Left hindlimb (tissue), 1 donor: ENCODE measurements around the gene TUBGCP2.
"Not testable (repeated sequence)": the region's sequence is repeated elsewhere in the genome, so short reads cannot be mapped to it uniquely, and the experiment has no call there.

Experiments used
- DNase-seq: peaks from one replicate; pipeline ENCODE4 v3.0.0-alpha.2; 2018

TUBGCP2 gene

GRCh38 chr10:133276435-133277201 lies 32.1 kb downstream of the TUBGCP2 start, which contains the start of gene ADAM8:
ADAM8 (minus strand) TSS chr10:133276868; CDS start chr10:133276817, 51 bp downstream.
- no peak for DNase-seq

GRCh38 chr10:133276100-133276434 lies 32.6 kb downstream of the TUBGCP2 start:
- no peak for DNase-seq

- no peak for DNase-seq
These were observed 33.0 kb downstream of the TUBGCP2 start for GRCh38 chr10:133275684-133276092.

GRCh38 chr10:133274751-133275683 lies 33.7 kb downstream of the TUBGCP2 start:
- DNase-seq = no peak

- DNase-seq = no peak
These were observed 35.0 kb downstream of the TUBGCP2 start for GRCh38 chr10:133273534-133274143.

GRCh38 chr10:133272964-133273420 lies 35.7 kb downstream of the TUBGCP2 start:
- no peak for DNase-seq

GRCh38 chr10:133272301-133272963 lies 36.2 kb downstream of the TUBGCP2 start:
- no peak for DNase-seq

- no peak for DNase-seq
These were observed 37.0 kb downstream of the TUBGCP2 start for GRCh38 chr10:133271521-133272300.

- no peak for DNase-seq
These were observed 37.8 kb downstream of the TUBGCP2 start for GRCh38 chr10:133270773-133271297.

GRCh38 chr10:133270204-133270603 lies 38.5 kb downstream of the TUBGCP2 start:
- no peak for DNase-seq

GRCh38 chr10:133269367-133269766 lies 39.3 kb downstream of the TUBGCP2 start:
- no peak for DNase-seq

- no peak for DNase-seq
These were observed 40.1 kb downstream of the TUBGCP2 start for GRCh38 chr10:133268532-133268931.

GRCh38 chr10:133267829-133268228 lies 40.8 kb downstream of the TUBGCP2 start:
- DNase-seq = no peak

GRCh38 chr10:133267293-133267692 lies 41.4 kb downstream of the TUBGCP2 start:
- DNase-seq = no peak

- no peak for DNase-seq
These were observed 42.4 kb downstream of the TUBGCP2 start for GRCh38 chr10:133266056-133266795.

GRCh38 chr10:133265052-133265451 lies 43.6 kb downstream of the TUBGCP2 start:
- DNase-seq = not testable (repeated sequence)

GRCh38 chr10:133264461-133264860 lies 44.2 kb downstream of the TUBGCP2 start:
- no peak for DNase-seq

- no peak for DNase-seq
These were observed 45.0 kb downstream of the TUBGCP2 start for GRCh38 chr10:133263674-133264073.

- no peak for DNase-seq
These were observed 46.0 kb downstream of the TUBGCP2 start for GRCh38 chr10:133262696-133263095.

- peak; percentile 74 for DNase-seq
These were observed 46.8 kb downstream of the TUBGCP2 start for GRCh38 chr10:133261726-133262325.
